GM21576 (cell line): Measurements from ENCODE around the gene DPEP1.
"Not testable (repeated sequence)": the region's sequence is repeated elsewhere in the genome, so short reads cannot be mapped to it uniquely, and the experiment has no call there.

Source experiments
- ATAC-seq: cut with Tn5 transposase; IDR thresholded peaks from one replicate; pipeline ENCODE4 v1.9.1; 2021; ENCODE audit warnings: mild to moderate bottlenecking, moderate library complexity; ENCODE audit not compliant: unreplicated experiment

DPEP1 gene

DNA sequence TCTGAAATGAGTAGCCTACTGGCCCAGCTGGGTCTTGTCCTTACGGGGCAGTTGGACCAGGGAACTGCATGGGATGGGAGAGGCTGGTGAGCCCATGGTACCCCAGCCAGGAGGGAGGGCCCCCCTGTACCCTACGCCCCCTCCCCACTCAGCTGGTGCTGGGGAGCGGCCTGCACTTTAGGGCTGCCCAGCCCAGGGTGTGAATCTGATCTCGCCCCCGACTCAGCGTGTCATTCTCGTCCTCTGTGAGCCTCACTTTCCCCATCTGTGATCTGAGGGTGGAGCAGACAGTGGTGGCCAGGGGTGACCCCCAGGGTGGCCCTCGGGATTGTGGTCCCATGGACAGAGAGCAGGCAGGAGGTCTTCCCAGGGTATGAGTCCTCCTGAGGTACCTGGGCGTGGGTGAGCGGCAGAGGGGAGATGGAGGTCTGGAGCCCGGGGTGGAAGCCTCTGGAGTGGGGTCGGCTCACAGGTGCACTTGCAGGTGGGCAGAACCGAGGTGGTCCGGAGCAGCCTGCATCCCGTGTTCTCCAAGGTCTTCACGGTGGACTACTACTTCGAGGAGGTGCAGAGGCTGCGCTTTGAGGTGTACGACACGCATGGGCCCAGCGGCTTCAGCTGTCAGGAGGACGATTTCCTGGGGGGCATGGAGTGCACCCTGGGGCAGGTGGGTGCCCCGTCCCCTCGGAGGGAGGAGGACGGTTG lies 36.2 kb upstream of the DPEP1 start:
- ATAC-seq, result no peak

DNA sequence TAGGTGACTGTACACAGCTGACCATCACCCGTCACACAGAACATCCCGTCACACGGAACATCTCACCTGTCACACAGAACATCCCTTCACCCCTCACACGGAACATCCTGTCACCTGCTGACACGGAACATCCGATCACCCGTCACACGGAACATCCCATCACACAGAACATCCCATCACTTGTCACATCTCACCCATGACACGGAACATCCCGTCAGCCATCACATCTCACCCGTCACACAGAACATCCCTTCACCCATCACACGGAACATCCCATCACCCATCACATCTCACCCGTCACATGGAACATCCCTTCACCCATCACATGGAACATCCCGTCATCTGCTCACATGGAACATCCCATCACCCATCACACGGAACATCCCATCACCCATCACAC lies 34.1 kb upstream of the DPEP1 start:
- no peak for ATAC-seq

DNA sequence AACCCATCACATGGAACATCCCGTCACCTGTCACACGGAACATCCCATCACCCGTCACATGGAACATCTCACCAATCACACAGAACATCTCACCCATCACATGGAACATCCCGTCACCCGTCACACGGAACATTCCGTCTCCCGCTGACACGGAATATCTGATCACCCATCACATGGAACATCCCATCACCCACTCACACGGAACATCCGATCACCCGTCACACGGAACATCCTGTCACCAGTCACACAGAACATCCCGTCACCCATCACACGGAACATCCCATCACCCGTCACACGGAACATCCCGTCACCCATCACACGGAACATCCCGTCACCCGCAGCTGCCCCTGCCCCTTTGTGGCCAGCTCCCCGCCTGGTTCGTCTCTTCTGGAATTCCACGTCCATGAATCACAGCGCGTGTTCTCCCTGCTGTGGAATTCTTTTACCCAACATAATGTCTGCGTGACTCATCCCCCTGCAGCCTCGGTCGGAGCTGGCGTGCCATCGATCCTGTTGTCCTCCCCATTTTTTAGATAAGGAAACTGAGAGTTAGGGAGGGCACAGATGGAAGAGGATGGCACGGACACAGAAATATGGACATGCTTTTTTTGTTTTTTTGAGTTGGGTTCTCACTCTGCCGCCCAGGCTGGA lies 32.3 kb upstream of the DPEP1 start:
- ATAC-seq, result no peak

DNA sequence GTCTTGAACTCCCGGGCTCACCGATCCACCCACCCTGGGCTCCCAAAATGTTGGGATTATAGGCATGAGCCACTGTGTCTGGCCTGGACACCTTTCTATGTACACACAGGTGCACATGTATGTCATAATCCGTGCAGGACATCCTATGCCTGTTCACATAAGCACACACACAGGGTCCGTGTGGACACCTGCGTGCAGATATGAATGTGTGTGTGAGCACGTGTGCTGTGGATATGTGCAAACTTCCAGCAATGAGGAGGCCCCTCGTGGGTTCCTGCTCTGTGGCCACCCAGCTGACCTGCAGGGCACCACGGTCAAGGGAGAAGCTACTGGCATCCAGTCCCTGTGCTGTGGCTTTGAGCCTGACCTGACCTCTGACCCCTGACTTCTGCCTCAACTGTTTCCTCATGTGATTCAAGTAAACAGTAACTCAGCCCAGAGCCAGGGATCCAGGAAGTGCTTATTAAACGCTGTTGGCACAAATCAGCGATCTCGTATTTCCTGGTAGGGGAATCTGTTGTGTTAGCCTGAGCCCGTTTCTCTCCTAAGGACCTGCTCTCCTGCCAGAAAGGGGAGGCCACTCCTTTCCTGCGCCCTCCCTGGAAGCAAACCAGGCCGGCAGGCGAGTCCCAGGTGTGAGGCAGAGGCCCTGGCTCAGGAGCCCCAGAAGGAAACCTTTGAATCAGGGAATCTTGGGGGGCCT lies 31.4 kb upstream of the DPEP1 start:
- no peak for ATAC-seq

DNA sequence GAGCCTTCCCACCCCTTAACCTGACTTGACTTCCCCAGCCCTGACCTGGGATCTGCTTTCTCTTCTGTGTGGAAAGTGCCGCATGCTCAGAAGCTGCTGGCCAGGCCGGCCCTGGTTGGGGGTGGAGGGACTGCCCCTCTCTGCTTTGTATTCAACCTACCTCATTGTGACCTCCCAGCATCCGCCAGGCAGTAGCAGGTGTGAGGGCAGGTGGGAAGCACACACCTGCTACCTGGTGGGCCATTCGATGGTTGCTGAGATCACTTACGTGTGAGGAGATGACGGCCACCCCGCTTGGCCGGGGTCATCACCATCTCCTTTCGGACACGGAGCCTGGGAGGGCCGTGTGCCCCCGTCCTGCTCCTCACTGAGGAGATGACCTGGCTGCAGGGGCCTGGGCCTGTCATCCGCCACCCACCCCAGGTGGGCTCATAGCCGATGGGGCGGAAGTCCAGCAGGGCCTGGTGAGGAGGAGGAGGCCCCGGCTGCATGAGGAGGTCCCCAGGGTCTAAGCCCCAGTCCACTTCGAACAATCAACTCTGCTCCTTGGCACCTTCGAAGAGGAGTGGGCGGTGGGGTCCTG lies 30.7 kb upstream of the DPEP1 start:
- no peak for ATAC-seq

DNA sequence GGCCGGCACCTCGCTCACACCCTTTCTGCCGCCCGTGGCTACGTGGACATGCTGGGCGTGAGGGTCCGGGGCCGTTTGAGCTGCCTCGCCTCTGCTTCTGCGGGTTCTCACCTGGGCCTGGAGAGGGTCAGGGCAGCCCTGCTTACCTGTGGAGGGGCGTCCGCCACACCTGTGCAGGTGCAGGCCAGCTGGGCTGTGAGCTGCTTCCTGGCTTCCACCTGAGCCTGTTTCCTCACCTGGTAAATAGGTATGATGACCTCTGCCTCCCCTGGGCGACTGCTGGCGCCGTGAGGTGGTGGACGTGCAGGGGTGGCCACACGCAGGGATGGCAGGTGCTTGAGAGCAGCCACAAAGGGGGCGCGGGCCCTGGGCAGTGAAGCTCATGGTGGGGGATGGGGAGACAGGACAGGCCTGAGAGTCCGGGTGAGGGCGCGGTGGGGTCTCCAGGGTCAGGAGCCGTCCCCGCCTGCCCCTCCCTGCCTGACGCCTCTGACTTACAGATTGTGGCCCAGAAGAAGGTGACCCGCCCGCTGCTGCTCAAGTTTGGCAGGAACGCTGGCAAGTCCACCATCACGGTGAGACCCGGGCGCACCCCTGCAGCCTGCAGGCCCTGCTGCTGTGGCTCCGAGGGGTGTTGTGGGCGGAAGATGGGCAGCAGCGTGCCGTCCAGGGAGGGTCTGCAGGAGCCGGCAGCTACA lies 30.1 kb upstream of the DPEP1 start:
- ATAC-seq, result no peak

DNA sequence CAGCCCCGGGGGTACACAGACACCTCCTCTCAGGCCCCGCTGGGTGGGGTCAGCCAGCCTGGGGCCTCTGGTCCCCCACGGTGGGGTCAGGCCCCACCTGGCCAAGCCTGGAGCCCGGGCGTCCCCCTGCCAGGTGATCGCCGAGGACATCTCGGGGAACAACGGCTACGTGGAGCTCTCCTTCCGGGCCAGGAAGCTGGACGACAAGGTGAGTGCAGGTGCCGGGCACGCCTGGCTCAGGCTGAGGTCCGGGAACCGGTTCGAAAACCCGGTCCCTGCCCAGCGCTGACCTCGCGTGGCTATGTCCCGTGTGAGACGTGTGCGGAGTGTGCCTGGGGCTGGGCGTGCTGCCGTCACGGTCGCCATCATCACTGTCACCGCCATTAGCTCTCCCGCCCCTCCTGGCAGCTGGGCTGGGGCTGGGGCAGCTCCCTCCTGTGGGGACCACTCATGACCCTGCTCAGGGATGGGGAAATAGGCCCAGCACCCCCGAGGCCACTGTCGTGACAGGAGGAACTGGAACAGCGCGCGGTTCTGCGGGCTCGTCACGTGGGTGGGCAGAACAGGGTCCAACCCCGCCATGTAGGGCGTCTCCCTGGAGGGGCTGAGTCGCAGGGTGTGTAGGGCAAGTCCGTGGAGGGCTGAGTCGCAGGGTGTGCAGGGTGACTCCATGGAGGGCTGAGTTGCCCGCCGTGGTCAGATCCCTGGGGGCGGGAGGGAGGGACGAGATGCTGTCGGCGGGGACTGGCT lies 29.4 kb upstream of the DPEP1 start:
- no peak for ATAC-seq

DNA sequence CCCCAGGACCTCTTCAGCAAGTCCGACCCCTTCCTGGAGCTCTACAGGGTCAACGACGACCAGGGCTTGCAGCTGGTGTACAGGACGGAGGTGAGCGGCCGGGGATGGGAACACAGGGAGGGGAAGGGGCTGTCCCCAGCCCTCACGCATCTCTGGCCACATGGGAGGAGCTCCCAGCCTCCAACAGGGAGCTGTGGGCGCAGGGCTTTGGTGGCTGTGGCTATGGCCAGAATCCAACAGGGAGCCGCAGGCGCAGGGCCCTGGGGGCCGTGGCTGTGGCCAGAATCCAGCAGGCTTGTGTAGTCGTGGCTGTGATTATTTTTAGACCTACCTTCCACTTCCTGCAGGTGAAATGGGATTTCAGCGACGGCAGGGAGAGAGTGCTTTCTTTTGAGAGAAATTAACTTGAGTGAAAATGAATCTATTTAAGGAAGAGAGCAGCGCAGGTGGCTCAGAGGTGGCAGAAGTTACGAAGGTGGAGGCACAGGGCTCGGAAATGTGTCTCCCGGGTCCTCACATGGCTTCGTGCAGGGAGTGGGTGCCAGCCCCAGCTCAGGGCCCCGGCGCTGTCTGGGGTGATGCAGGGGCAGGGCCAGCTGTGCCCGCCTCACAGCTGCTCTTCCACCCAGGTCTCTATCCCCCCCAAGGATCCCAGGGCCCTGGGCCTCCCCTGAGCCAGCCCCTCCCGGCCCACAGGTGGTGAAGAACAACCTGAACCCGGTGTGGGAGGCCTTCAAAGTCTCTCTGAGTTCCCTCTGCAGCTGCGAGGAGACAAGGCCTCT lies 28.5 kb upstream of the DPEP1 start:
- ATAC-seq, result no peak

DNA sequence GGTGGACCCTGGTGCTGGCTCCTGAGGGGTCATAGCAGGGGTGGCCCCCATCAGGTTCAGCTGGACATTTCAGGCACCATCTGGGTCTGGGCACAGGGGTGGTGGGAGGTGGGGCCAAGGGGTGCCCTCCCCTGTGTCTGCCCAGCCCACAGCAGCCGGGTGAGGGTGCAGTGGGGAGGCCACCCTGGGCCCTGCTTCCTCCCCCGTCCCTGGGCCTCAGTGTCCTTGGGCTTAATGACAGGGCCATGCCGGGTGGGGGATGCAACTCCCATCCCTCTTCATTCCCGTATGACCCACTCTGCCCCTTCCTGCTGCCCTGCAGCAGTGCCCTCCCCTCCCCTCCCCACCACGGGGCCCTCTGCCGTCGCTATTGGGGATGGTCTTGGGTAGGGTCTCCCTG lies 27.2 kb upstream of the DPEP1 start:
- no peak for ATAC-seq

DNA sequence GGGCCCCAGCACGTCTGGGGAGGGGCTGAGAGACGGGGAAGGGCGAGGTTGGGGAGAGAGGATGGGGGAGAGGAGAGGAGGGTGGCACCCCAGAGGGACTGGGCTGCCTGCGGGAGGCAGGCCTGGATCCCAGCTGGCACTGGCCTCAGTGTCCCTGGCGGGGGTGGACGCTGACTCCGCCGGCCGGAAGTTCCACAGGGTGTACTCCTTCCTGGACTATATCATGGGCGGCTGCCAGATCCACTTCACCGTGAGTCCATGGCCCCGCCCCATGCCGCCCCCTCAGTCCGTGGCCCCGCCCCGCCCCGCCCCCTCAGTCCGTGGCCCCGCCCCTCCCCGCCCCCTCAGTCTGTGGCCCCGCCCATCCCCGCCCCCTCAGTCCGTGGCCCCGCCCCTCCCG lies 26.6 kb upstream of the DPEP1 start:
- no peak for ATAC-seq

DNA sequence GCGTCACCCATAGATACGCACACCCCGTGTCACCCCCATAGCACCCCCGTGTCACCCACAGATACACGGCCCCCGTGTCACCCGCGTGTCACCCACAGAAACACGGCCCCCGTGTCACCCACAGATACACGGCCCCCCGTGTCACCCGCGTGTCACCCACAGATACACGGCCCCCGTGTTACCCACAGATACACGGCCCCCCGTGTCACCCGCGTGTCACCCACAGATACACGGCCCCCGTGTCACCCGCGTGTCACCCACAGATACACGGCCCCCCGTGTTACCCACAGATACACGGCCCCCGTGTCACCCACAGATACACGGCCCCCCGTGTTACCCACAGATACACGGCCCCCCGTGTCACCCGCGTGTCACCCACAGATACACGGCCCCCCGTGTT lies 25.8 kb upstream of the DPEP1 start:
- not testable (repeated sequence) for ATAC-seq

DNA sequence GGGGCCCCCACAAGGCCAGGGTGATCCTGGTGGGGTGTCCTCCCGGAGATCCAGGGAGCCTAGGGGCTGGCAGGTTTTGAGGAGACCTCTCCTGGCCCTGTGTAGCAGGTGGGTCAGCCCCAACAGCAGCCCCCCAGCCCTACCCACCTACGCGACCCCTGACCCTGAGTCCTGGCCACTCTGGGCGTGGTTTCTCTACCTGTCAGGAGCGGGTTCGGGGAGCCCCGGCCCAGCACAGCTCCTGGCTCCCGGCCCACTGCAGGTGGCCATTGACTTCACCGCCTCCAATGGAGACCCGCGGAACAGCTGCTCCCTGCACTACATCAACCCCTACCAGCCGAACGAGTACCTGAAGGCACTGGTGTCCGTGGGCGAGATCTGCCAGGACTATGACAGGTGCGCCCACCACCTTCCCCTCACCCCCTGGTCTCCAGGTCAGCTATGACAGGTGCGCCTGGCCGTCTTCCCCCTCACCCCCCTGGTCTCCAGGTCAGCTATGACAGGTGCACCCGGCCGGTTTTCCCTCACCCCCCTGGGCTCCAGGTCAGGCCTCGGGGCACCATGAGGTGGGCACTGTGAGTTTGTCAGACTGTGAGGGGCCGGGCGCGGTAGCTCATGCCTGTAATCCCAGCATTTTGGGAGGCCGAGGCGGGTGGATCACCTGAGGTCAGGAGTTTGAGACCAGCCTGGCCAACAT lies 24.9 kb upstream of the DPEP1 start:
- ATAC-seq, result no peak

DNA sequence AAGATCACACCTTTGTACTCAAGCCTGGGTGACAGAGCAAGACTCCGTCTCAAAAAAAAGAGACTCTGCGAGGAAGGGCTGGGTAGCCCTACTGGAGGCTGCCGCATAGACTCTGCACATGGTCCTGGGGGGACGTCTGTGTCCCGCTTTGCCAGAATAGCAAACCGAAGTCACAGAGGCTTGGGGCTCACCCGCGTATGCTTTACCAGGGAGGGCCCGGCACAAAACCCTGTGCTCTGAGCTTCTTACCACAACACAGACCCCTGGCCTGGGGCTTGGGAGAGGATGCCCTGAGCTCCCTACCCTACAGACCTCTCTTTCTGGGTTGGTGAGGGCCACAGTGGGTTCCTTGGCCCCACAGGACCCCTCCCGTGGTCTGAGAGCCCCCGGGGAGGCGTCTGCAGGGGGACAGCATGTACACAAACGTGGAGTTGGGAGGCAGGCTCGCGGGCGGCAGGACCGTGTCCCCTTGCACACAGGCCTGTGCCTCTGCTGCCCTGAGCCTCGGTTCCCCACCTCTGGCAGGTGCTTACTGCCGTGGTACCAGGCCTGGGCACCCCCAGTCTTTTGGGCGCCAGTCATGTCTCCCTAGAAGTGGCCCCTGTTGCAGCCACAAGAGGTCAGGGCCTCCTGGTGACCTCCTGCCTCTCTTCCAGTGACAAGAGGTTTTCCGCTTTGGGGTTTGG lies 24.1 kb upstream of the DPEP1 start:
- no peak for ATAC-seq

DNA sequence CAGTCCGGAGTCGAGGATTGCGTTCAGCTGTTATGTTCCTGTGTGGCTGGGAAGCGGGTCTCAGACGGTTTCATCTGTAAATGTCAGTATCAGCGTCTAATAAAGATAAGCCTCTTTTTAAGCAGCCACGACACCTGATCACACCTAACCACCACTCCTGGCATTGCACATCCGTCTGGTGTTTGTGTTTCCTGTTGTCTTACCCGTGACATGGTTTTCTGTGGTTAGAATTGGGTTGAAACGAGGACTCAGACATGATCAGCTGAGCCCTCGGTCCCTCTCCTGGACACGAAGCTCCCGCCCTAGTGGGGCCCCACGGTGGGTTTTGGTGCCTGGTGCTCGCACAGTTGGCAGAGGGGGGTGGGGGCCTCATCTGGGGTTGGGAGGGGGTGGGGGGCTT lies 19.6 kb upstream of the DPEP1 start:
- ATAC-seq, result no peak

DNA sequence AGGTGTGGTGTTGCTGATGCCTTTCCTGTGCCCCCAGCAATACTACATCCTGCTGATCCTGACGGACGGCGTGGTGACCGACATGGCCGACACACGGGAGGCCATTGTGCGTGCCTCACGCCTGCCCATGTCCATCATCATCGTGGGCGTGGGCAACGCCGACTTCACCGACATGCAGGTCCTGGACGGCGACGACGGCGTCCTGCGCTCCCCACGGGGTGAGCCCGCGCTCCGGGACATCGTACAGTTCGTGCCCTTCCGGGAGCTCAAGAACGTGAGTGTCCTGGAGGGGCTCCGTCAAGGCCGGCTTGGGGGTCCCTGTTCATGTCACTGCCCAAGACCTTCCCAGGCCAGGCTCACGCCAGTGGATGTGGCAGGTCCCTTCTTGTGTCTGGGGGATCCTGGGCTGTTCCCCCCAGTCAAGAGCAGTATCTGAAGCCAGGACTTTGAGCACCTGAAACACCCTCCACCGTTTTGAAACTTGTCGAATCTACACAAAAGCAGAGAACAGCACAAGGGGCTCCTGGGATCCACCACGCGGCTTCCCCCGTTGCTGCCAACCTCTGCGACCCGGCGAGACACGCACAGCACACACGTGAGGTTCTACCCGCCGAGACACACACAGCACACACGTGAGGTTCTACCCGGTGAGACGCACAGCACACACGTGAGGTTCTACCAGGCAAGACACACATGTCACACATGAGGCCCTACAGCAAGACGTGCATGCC lies 17.9 kb upstream of the DPEP1 start:
- ATAC-seq, result no peak

DNA sequence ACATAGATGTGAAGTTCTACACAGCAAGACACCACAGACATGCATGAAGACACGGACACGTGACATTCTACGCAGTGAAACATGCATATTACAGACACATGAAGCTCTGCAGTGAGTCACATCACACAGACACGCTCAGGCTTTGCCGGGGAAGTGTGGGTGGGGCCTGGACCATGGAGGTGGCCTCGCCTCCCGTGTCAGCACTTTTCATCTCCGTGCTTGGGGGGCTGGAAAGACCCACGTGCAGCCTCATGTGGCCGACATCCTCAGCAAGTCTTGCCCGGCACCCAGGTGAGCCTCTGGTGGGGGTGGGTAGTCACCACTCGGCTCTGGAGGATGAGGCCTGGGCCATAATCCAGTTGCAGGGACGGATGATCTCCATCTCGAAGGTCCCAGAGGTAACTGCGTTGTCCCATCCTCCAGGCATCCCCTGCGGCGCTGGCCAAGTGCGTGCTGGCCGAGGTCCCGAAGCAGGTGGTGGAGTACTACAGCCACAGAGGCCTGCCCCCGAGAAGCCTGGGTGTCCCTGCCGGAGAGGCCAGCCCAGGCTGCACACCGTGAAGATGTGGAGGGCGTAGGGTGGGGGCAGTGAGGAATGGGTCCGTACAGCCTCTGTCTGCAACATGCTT lies 17.3 kb upstream of the DPEP1 start:
- no peak for ATAC-seq

DNA sequence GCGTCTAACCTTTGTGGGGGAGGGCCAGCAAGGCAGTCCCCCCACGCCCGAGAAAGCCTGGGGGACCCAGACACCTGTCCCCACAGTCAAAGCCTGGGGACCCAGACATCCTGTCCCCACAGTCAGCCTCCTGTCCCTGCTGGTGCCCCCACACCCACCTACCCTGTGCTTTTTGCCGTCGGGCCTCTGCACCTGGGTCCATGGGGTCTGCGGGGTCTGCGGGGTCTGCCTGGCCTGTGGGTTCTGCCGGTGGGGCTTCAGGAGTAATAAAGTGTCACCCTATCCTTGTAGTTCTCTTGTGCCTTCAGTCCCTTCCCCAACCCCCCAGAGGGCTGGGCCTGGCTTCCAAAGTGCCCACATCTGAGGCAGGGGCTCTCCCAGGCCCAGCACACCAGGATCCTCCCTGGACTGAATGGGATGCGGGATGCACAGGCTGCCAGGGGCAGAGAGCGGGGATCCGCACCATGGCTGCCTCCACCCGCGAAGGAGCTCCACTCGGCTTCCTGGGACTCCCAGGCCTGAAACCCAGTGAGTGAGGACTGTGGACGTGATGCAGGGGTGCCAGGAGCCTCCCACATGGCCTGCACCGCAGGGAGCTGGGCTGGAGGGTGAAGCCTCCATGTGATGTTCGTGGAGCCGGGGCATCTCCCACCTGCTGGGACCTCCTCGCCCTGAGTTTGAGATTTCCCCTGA lies 16.3 kb upstream of the DPEP1 start:
- ATAC-seq, result no peak
